HG03135 (cell line): Measurements from ENCODE around the gene PPP2R5D.
"Not testable (repeated sequence)": the region's sequence is repeated elsewhere in the genome, so short reads cannot be mapped to it uniquely, and the experiment has no call there.

Source experiments
- ATAC-seq: cut with Tn5 transposase; IDR thresholded peaks from one replicate; pipeline ENCODE4 v1.9.1; 2021; ENCODE audit warnings: mild to moderate bottlenecking, moderate library complexity; ENCODE audit not compliant: unreplicated experiment

Gene PPP2R5D

DNA sequence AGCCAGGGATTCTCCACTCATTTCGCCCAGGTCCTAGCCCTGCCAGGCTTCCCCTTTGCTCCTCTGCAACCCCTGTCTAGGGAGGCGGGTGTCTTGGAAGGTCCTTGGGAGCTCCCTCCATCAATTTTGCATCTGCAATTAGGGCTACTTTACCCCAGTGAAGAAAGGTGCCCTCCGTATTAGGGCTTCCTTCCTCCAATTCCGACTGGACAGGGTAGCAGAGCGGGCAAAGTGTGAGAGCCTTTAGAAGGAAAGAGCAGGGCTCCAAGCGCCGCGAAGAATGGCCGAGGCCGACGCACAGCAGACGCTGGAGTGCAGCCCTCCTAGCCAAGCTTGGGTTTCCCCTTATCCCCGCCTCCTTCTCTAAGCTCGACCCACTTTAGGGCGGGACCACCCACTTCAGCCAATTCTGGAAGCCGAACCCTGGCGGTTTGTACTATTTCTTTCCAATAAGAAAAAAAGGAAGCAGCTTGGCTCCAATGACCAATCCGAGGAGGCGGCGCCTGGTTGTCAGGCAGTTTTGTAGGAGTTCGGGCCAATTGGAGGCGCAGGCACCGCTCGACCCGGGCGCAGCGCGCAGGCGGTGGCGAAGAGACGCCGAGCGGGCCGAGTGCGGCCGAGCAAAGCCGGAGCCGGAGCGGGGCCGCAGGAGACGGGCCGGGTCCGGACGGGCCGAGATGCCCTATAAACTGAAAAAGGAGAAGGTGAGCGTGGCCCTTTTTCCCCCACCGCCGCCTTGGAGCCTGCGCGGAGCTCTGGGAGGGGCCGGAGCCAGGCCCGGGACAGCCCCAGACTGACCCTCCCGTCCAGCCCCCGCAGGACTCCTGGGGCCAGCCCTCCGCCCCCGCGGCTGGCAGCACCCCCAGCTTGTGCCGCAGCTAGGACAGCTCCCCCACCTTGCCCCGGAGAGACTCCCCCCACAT is at the start of gene PPP2R5D:
Gene PPP2R5D (plus strand): TSS at position 570 of the 923 bp plus-strand sequence. CDS start 108 bp downstream, at position 678.
- peak; percentile 93 for ATAC-seq

DNA sequence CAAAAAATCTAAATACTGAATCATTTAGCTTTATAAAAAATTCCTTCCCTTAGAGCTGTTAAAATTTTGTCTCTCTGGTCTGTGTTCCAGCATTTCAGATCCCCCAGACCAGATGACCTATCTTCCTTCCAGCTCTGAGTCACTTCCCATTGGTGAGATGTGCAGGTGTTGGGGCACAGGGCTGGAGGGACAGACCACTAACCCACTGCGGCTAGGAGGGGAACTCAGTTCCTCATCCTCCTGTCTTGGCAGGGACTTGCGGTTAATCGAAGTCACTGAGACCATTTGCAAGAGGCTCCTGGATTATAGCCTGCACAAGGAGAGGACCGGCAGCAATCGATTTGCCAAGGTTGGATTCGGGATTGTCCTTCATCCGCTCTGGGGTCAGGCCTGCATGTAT is 49.0 kb upstream of the PPP2R5D start:
- ATAC-seq: no peak

DNA sequence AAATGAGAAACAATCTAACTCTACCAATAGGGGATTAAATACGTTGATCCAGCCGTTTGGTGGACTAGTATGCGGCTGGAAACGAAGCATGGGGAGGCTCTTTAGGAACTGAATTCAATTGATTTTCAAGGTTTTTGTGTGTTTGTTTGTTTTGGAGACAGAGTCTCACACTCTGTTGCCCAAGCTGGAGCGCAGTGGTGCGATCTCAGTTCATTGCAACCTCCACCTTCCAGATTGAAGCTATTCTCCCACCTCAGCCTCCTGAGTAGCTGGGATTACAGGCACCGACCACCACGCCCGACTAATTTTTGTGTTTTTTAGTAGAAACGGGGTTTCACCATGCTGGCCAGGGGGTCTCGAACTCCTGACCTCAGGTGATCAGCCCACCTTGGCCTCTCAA is 48.0 kb upstream of the PPP2R5D start:
- no peak for ATAC-seq

DNA sequence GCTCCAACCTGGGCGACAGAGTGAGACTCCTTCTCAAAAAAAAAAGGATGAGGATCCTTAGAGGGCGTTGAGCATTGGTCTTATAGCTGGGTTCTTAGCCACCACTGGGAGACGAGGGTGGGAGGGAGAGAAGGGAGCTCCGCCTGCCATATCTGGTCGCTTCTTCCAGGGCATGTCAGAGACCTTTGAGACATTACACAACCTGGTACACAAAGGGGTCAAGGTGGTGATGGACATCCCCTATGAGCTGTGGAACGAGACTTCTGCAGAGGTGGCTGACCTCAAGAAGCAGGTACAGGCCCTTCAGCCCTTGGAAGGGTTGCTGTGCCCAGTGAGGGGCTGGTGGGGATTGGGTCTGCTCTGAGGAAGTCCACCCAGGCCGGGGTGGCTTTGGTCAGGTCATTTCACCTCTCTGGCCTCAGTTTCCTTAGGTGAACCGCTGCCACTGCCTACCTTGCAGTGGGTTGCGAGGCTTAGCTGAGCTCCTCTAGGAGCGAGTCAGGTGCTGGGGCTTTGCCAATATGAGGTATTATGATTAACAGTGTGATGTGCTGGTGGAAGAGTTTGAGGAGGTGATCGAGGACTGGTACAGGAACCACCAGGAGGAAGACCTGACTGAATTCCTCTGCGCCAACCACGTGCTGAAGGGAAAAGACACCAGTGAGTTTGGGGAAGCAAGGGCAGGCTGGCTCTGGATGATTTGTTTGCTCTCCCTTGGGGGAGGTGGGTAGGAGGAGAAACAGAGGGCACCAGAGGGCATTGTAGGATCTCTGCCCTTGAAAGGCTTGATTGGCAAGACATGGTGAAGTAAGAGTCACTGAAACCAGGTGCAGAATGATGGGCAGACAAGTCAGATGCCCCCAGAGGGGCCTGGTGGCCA is 46.6 kb upstream of the PPP2R5D start:
- ATAC-seq: no peak

DNA sequence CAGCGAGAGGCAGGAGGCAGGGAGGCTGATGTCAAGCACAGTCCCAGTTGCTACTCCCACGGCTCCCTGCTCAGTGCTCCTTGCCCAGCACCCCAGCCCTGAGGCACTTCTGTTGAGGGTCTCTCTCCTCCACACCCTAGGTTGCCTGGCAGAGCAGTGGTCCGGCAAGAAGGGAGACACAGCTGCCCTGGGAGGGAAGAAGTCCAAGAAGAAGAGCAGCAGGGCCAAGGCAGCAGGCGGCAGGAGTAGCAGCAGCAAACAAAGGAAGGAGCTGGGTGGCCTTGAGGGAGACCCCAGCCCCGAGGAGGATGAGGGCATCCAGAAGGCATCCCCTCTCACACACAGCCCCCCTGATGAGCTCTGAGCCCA is 46.0 kb upstream of the PPP2R5D start:
- ATAC-seq: no peak

DNA sequence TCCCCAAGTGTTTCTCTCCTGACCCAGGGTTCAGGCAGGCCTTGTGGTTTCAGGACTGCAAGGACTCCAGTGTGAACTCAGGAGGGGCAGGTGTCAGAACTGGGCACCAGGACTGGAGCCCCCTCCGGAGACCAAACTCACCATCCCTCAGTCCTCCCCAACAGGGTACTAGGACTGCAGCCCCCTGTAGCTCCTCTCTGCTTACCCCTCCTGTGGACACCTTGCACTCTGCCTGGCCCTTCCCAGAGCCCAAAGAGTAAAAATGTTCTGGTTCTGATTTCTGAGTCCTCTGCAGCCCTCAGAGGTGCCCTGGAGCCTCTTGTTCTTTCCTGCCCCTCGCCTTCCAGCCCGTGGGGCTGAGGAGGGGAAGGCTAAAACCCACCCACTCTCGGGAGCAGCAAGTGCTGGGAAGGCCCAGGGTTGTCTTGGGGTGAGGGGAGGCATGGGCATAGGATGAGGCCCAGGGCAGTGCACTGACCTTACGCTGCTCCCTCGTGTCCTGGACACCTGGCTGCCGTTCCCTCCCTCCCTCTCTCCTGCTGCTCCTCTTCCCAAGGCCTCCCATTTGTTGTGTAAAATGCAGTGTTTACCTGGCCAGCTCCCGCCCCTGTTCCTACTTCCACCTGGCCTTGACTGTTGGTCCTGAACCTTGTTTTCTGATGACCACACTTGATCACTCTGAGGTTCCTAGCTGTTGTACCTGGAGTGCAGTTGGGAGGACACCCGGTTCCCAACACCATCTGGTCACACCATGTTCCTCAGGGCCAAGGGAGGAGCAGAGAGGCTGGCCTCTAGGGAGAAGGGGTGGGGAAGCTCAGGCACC is 45.2 kb upstream of the PPP2R5D start:
- no peak for ATAC-seq

DNA sequence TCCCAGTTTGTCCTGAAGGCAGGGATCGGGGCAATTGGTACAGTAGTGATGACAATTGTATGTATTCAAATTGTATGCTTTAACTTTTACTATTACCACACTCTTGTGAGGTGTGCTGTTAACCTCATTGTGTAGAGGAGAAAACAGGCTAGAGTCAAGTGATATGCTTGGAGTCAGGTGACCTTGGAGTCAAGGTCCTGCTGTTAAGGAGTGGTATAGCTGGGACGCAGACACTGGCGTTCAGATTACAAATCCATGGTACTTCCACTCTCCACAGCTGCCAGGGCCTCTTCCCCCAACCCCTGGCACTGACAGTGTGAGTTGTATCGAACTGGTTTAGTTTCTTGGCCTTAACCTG is 44.6 kb upstream of the PPP2R5D start:
- no peak for ATAC-seq

DNA sequence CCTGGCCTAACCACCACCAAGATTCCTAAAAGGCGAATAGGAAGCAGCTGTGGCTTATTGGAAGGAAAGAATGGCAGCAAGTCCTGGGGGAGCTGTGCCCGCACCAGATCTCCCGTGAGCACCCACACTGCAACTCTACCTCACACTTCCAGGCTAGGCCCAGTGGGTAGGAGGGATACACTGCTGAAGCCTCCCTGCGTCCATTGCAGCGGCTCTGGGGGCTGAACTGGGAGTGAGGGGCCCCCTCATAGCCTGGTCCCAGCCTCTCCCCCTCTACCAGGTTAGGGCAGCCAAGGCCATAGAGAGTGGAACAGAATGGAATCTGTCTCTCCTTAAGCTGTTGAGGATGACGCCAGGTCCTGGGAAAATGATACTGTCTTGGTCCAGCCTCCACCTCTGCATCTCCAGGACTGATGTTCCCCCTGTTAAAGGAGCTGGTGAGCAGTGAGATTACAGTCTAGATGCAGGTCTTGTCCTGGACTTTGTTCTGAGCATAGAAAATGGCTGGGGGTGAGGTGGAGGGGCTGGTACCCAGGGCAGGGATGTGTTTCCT is 43.8 kb upstream of the PPP2R5D start:
- ATAC-seq: no peak

DNA sequence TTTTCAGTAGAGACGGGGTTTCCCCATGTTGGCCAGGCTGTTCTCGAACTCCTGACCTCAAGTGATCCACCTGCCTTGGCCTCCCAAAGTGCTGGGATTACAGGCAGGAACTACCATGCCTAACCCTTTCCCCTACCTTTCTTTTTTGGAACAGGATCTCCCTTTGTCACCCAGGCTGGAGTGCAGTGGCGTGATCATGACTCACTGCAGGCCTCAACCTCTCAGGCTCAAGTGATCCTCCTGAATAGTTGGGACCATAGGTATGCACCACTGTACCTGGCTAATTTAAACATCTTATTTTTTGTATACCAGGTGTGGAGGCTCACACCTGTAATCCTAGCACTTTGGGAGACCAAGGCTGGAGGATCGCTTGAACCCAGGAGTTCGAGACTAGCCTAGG is 43.0 kb upstream of the PPP2R5D start:
- ATAC-seq: not testable (repeated sequence)

DNA sequence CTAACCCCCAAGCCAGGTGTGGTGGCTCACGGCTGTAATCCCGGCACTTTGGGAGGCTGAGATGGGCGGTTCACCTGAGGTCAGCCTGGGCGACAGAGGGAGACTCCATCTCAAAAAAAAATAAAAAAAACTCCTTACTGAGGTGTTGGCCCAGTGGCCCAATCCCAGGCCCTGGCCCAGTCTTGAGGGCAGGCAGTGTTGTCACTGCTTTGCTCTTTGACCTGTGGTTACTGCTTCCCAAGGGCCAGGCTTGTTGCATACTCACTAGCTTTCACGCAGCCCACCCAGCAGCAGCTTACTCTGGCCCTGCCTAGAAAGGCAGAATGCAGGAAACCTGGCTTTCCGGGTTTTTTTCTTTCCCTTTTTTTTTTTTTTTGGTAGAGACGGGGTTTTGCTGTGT is 41.9 kb upstream of the PPP2R5D start:
- no peak for ATAC-seq

DNA sequence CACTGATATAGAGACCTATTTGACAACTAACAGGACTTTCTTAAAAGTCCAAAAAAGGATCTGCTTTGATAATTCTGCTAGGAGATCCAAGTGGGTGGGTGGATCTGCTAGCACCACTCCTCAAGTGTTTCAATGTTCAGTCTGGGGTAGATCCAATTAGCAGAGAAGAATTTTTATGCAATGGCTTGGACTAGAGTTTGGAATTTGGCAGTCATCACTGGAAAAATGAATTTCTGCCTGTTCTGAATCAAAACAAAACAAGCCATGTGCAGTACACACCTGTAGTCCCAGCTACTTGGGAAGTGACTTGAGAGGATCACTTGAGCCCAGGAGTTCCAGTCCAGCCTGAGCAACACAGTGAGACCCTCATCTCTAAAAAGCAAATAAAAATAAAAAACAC is 36.4 kb upstream of the PPP2R5D start:
- no peak for ATAC-seq

DNA sequence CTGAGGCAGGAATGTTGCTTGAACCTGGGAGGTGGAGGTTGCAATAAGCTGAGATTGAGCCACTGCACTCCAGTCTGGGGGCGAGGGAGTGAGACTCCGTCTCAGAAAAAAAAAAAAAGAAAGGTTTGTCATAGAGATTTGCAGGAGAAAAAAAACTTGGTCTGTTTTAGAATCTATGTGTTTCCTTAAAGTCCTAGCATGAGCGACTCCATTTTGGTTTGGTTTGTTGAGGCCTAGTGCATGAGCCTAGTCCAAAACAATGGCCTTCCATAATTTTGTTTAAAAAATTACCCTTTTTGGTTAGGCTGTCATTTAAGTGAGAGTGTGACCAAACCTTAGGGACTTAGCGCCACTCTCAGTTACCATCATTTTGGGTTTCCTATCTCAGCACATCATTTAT is 32.0 kb upstream of the PPP2R5D start:
- no peak for ATAC-seq

DNA sequence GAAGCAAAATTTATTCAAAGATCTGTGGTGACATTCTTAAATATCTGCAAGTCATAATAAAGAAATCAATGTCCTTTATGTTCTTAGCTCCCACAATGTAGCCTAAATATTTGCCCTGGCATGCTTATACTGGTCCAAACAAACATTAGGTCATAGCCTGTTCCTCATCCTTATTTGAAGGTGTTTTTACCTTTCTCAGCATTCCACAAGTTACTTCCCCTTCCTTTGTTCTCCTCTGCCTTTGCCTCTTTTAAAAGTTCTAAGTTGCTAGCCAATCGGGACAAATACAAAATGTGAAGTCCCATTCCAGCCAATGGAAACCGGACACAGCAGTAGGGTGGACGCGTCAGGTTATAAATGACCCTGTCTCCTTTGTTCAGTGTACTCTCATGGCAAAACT is 30.0 kb upstream of the PPP2R5D start:
- ATAC-seq: not testable (repeated sequence)

DNA sequence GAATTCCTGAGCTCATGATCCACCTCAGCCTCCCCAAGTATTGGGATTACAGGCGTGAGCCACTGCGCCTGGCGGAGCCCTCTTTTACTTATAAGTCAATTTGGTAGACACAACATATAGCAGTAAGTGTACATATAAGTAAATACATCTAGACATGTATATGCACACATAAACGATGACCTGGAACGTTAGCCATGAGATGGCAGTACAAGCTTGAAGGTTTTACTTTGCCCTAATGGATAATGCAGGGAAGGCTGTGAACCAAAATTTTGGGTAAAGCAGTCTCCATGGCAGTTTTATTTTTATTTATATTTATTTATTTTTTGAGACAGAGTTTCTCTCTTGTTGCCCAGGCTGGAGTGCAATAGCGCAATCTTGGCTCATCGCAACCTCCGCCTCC is 26.2 kb upstream of the PPP2R5D start:
- ATAC-seq: no peak

DNA sequence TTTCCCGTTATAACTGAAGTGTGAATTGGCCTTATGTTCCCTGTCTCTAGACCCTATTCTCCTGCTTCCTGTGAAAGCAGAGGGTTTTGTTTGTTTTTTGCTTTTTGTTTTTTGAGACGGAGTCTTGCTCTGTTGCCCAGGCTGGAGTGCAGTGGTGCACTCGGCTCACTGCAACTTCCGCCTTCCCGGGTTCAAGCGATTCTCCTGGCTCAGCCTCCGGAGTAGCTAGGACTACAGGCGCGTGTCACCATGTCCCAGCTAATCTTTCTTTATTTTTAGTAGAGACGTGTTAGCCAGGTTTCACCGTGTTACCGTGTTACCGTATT is 24.5 kb upstream of the PPP2R5D start:
- no peak for ATAC-seq

DNA sequence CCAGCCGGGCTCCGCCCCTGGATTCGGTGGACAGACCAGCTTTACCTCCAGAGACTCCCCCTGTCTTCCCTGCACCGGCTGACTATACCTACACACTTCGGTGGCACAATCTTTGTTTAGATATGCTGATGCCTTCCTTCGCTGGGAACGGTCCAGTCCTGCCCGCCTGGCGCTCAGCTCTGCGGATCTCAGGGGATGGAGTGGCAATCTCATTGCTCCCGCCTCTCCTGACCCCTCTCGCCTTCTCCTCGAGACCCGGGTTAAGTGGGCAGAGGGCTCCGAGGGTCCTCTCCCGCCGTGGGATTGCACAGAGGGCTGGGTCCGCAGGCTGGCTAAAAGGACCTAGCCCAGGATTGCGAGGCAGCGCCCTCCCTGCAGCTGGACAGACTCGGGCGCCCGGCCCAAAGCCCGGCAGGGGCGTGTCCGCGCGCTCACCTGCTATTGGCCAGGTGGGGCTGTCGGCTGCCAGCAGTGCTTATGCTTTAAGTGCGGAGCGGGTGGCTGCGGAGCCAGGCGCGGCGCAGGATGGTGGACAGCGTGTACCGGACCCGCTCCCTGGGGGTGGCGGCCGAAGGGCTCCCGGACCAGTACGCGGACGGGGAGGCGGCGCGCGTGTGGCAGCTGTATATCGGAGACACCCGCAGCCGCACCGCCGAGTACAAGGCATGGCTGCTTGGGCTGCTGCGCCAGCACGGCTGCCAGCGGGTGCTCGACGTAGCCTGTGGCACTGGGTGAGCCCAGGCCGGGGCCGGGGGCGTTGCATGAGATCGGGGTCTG is 23.9 kb upstream of the PPP2R5D start, which contains the start of gene GNMT:
Gene GNMT (plus strand): TSS at position 512 of the 777 bp plus-strand sequence. CDS start 14 bp downstream, at position 526.
- no peak for ATAC-seq

DNA sequence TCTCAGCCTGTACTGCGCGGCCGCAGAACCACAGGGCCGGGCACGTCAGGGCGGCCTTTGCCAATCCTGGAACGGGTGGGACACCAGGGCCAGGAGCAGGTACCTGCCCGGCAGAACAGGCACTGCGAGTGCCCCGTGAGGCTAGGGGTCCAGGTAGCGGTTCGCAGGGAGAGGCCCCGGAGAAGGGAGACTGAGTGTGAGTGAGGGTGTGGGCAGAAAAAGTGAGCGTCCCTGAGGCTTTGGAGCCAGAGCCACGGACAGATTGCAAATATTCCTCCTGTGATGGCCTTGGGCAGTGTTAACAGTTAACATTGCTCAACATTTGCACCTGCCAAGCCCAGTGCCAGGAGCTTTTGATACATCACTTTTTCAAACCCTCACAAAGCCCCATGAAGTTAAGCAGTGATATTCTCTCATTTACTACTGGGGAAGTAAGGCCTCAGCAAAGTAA is 23.3 kb upstream of the PPP2R5D start:
- ATAC-seq: no peak

DNA sequence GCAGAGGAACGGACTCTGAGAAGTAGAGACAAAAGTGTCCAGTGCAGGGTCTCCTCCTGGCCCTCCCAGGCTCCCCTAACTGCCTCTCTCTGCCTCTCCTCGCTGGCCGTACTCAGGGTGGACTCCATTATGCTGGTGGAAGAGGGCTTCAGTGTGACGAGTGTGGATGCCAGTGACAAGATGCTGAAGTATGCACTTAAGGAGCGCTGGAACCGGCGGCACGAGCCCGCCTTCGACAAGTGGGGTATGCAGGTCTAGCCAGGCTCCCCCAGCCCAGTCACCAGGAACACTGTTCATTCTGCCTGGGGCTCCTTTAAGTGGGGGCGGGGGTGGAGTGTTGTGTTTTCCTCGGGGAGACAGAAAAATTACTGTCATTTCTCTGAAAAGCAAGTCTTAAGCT is 22.3 kb upstream of the PPP2R5D start:
- no peak for ATAC-seq

DNA sequence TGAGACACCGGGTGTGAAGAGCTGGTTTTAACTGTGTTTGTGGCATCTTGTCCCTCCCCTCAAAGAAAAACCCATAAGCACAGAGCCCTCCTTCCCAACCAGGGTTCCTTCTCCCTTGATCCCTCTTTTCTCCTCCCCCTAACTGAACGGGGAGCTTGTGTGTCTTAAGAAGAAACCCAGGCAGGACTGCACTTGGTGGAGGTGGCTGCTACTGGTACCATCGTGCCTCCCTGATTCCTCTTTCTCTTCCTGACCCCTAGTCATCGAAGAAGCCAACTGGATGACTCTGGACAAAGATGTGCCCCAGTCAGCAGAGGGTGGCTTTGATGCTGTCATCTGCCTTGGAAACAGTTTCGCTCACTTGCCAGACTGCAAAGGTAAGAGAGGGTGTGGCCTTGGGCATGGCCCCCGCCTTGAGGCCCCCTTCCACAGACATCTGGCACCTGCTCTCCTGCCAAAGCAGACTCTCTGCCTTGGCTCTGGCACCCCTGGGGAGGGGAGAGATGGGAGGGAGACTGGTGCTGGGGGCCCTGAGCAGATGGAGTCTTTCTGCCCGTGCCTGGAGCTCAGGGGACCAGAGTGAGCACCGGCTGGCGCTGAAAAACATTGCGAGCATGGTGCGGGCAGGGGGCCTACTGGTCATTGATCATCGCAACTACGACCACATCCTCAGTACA is 21.7 kb upstream of the PPP2R5D start:
- no peak for ATAC-seq
